Common myeloid progenitor, CD34-positive (primary cell): Measurements from ENCODE around the gene KLHL36.

Experiments used
- CTCF ChIA-PET: fragments of 350-600 bp; sonication (Branson Sonifier 250); formaldehyde crosslinking; loops from one replicate; lab custom pipeline; 2021; ENCODE audit warnings: antibody characterized with exemption; lab: Charles Lee
- POLR2A ChIA-PET: fragments of 350-600 bp; sonication (Branson Sonifier 250); formaldehyde crosslinking; loops from one replicate; lab custom pipeline; 2021; ENCODE audit warnings: antibody characterized with exemption; lab: Charles Lee
- DNase-seq, 3 donors: peaks; one replicate each; pipeline versions ENCODE4 v3.0.0 to v3.0.0-alpha.2; 2013
- H3K27ac ChIP-seq, 2 experiments: 1 replicate in 1 of 2; 2 replicates in 1 of 2; pipeline ENCODE4 v1.7.0; 2013; ENCODE audit warnings: inconsistent platforms in 2 of 2, low read length in 2 of 2, mild to moderate bottlenecking in 2 of 2, low read depth in 1 of 2, moderate library complexity in 1 of 2; ENCODE audit not compliant: severe bottlenecking in 2 of 2, insufficient read depth in 1 of 2, poor library complexity in 1 of 2
- H3K27me3 ChIP-seq, 5 experiments: replicated peaks in 2 of 5; 1 replicate in 3 of 5; 2 replicates in 2 of 5; pipeline versions ENCODE4 v1.6.1 to v1.7.0; 2013; ENCODE audit warnings: low read length in 4 of 5, mild to moderate bottlenecking in 2 of 5, moderate library complexity in 2 of 5, inconsistent platforms in 1 of 5; ENCODE audit not compliant: insufficient read depth in 5 of 5, control insufficient read depth in 4 of 5
- H3K36me3 ChIP-seq, 4 experiments: 1 replicate in 2 of 4; 2 replicates in 2 of 4; pipeline versions ENCODE4 v1.6.1 to v1.7.0; 2013; ENCODE audit warnings: low read length in 3 of 4, control low read depth in 1 of 4, mild to moderate bottlenecking in 1 of 4; ENCODE audit not compliant: control insufficient read depth in 4 of 4, insufficient read depth in 4 of 4
- H3K4me1 ChIP-seq, 4 experiments: 1 replicate in 3 of 4; 2 replicates in 1 of 4; pipeline versions ENCODE4 v1.6.1 to v1.7.1; 2013; ENCODE audit warnings: low read length in 3 of 4, mild to moderate bottlenecking in 3 of 4, control low read depth in 1 of 4, inconsistent platforms in 1 of 4, moderate library complexity in 1 of 4; ENCODE audit not compliant: control insufficient read depth in 4 of 4, insufficient read depth in 4 of 4; ENCODE audit errors: control extremely low read depth in 1 of 4
- H3K4me3 ChIP-seq, 7 experiments: 1 replicate in 4 of 7; 2 replicates in 3 of 7; pipeline versions ENCODE4 v1.5.1 to v1.7.0; 2013; ENCODE audit warnings: mild to moderate bottlenecking in 7 of 7, low read length in 6 of 7, moderate library complexity in 6 of 7, inconsistent platforms in 2 of 7, low read depth in 2 of 7, control low read depth in 1 of 7; ENCODE audit not compliant: insufficient read depth in 4 of 7, control insufficient read depth in 1 of 7; ENCODE audit errors: extremely low read depth in 1 of 7
- H3K9me3 ChIP-seq, 5 experiments: 1 replicate in 4 of 5; 2 replicates in 1 of 5; pipeline versions ENCODE4 v1.6.1 to v1.7.1; 2013; ENCODE audit warnings: low read length in 4 of 5, mild to moderate bottlenecking in 2 of 5, inconsistent platforms in 1 of 5, low read depth in 1 of 5, moderate library complexity in 1 of 5; ENCODE audit not compliant: control insufficient read depth in 4 of 5, insufficient read depth in 2 of 5; ENCODE audit errors: control extremely low read depth in 1 of 5
- WGBS: methylation state at CpG from one replicate; pipeline ENCODE4 v1.1.5; 2013; ENCODE audit not compliant: insufficient coverage; 5-methylcytosine and 5-hydroxymethylcytosine counted together

The KLHL36 gene

DNA sequence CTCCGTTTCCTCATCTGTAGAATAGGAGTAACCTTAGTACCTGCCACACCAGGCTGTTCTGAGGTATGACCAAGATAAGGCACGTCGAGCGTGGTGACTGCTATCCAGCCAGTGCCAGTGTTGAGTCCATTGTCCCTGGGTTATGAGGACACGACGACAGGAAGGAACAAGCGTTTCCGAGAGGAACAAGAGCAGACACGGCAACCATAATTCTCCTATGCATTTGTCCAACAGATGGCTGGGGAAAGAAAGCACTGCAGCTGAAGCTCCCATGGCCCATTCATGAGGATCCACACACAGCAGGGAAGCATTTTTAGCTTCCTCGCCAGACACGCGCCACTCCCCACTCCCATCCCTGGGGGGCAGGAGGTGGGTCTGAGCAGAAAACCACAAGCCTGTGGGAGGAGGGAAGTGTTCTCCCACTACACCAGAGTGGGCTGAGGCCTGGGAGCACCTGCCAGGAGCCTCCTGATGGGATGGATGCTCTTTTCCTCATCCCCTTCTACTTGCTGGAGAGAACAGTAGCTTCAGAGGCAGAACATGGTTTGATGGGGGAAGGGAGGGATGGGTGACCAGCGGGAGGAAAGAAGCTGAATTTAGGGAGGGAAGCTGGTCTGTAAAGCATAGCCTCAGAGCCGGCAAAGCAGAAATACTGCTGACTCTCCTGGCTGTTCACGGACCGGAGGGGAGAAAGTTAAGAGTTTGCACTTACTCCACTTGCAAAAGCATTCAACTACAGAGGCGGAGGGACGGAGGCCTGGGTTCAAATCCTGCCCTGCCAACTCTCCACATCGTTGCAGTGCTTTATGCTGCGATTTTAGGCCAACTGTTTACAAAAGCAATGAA is 33.1 kb upstream of the KLHL36 start:
- H3K27ac ChIP-seq: no peak overlapping the region
- 94% methylated on average over 19 of the region's 20 CpGs for WGBS
- POLR2A ChIA-PET: no interaction called here
- peaks cover 0 to 34% (median 0%) of the 10 kb centered on the region in 4 experiments for H3K36me3 ChIP-seq
- H3K4me1 ChIP-seq: peaks cover 0 to 32% (median 21%) of the 10 kb centered on the region in 4 experiments
- DNase-seq: no peak
- peaks cover 0 to 5% (median 2%) of the 10 kb centered on the region in 5 experiments for H3K9me3 ChIP-seq
- no peak overlapping the region for H3K4me3 ChIP-seq
- H3K27me3 ChIP-seq: no peaks in the 10 kb centered on the region
- CTCF ChIA-PET: interaction anchor here (1.0 to 1.6 kb wide), 2 partner anchors 8 to 14 kb away, joined by 3 to 4 read pairs; no protein-coding TSS in a partner anchor

GRCh38 chr16:84616515-84616914 is 31.8 kb upstream of the KLHL36 start:
- Histone ChIP-seq H3K27ac (no peak overlapping the region), H3K36me3 (peaks cover 0 to 30% (median 0%) of the 10 kb centered on the region in 4 experiments), H3K27me3 (no peaks in the 10 kb centered on the region), H3K4me1 (peaks cover 0 to 32% (median 21%) of the 10 kb centered on the region in 4 experiments), H3K4me3 (peak overlapping the region in 6 of 7 experiments; percentile 63 to 85 (median 72)), H3K9me3 (no peaks in the 10 kb centered on the region)
- POLR2A ChIA-PET: no interaction called here
- WGBS: 19% methylated on average over 3 of the region's 13 CpGs
- CTCF ChIA-PET: interaction anchor here (0.9 to 1.6 kb wide), 6 partner anchors 10 to 110 kb away, joined by 3 to 5 read pairs (median 4); no protein-coding TSS in a partner anchor
- peak in 1 of 3 donors; percentile 36 for DNase-seq

DNA sequence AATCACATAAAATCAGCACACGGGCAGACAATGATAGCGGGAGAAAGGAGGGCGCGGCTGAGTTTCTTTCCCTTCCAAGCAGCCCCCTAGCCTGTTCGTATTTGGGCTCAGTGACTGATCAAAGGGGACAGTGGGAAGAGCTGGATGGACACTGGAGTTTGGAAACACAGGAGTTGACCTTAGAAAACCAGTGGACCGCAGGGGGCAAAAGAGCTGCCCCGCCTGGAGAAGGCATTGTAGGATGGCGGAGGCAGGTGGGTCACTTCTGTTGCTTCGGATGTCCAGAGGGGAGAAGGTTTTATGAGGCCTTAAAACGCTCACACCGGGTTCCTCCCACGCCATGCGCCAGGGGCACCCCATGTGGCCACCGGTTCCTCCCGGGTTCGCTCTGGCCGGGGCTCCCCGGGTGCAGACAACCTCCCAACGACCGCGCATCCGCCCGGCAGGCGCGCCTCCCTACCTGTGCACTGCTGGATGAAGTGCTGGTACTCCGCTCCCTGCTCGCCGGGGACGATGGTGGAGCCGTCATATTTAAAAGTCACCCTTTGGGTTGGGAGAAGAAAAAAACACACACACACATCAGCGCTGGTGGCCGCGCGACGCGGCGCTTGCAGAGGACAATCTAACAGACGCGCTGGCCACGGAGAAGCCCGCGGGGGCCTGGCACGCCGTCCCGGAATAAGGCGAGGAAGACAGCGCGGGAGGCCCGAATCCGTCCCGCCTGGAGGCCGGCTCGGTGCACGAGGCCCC is 31.1 kb upstream of the KLHL36 start:
- CTCF ChIA-PET: interaction anchor here (0.9 to 1.4 kb wide), 5 partner anchors 16 to 111 kb away, joined by 3 to 5 read pairs (median 4); no protein-coding TSS in a partner anchor
- Histone ChIP-seq H3K27ac (no peak overlapping the region), H3K27me3 (no peaks in the 10 kb centered on the region), H3K4me3 (peak overlapping the region; percentile 63 to 85 (median 74)), H3K4me1 (peaks cover 0 to 32% (median 21%) of the 10 kb centered on the region in 4 experiments), H3K36me3 (peaks cover 0 to 23% (median 0%) of the 10 kb centered on the region in 4 experiments), H3K9me3 (no peaks in the 10 kb centered on the region)
- 5% methylated on average over 37 of the region's 54 CpGs for WGBS
- POLR2A ChIA-PET: interaction anchor here (0.9 kb wide), 1 partner anchor 20 kb away, joined by 3 read pairs; no protein-coding TSS in a partner anchor
- DNase-seq: no peak

DNA sequence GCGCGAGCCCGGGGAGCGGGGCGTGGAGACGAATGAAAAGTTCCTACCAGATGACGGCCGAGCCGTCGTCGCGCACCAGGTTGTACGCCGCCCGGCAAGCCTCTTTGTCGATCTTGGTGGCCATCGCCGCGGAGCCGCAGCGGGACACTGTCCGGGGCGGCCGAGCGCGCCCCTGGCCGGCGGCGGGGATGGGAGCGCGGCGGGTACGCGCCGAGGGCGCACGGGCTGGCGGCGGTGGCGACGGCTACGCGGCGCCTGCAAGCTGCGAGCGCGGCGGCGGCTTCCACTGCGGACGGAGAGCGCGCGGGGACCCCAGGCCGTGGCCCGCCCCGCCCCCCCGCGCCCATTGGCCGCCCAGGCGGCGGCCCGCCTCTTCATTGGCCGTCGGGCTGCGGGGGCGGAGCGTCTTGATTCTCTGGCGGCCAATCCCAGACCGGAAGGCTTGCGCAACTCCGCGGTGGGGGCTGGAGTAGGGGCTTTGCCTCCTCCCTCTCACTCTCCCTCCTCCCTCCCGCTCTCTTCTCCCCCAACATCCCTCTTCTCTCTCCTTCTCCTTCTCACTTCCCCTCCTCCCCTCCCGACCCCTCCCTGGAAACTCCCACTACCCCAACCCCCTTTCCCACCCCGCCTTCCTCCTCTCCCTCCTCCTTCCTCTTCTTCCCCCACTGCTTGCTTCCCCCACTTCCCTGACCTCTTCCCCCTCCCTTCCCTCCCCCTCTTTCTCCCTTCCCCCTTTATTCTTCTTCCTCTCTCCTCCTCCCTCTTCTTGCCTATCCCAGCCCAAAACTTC is 30.3 kb upstream of the KLHL36 start, which contains the start of gene COTL1:
Gene COTL1 (minus strand): TSS at position 288 of the 790 bp plus-strand sequence. CDS start 164 bp downstream, at position 124.
- Histone ChIP-seq H3K4me1 (peaks cover 0 to 32% (median 21%) of the 10 kb centered on the region in 4 experiments), H3K27me3 (no peaks in the 10 kb centered on the region), H3K36me3 (peaks cover 0 to 23% (median 0%) of the 10 kb centered on the region in 4 experiments), H3K4me3 (peak within 1 kb of the TSS; percentile 63 to 85 (median 74)), H3K27ac (peak within 1 kb of the TSS in 1 of 2 experiments; percentile 49), H3K9me3 (no peaks in the 10 kb centered on the region)
- ChIA-PET CTCF (interaction anchor here (7.1 kb wide), 1 partner anchor 107 kb away, joined by 151 read pairs; no protein-coding TSS in a partner anchor), POLR2A (interaction anchor here (0.8 to 0.9 kb wide), 2 partner anchors 19 to 20 kb away, joined by 3 read pairs; no protein-coding TSS in a partner anchor)
- peak; percentile 94 to 96 (median 95) for DNase-seq
- WGBS: 0% methylated on average over 60 of the region's 76 CpGs

GRCh38 chr16:84618581-84619460 is 29.5 kb upstream of the KLHL36 start:
- peak in 2 of 3 donors; percentile 52 to 63 for DNase-seq
- no peaks in the 10 kb centered on the region for H3K27me3 ChIP-seq
- H3K27ac ChIP-seq: peak overlapping the region in 1 of 2 experiments; percentile 49
- H3K4me3 ChIP-seq: no peak overlapping the region
- H3K4me1 ChIP-seq: peaks cover 0 to 32% (median 21%) of the 10 kb centered on the region in 4 experiments
- peaks cover 0 to 16% (median 0%) of the 10 kb centered on the region in 4 experiments for H3K36me3 ChIP-seq
- ChIA-PET CTCF (interaction anchor here (1.3 to 7.1 kb wide), 2 partner anchors 54 to 108 kb away, joined by 3 to 151 read pairs; no protein-coding TSS in a partner anchor), POLR2A (interaction anchor here (0.8 kb wide), 1 partner anchor 19 kb away, joined by 3 read pairs; no protein-coding TSS in a partner anchor)
- no peaks in the 10 kb centered on the region for H3K9me3 ChIP-seq
- WGBS: 15% methylated on average over 7 of the region's 12 CpGs
